ENCODE results near the gene ZNF385A. TPM values are rescaled to one million over a fixed set of nuclear protein-coding genes. Genes with fewer than 3 reads are reported as not detected.

The ZNF385A gene
- total RNA-seq, 1 donor from 2014 or later = 24.4 TPM

GRCh38 chr12:54373649-54374561 lies 10.6 kb downstream of the ZNF385A start:
- peaks cover 30% of the 10 kb centered on the region for H3K4me1 ChIP-seq (ENCODE audit: insufficient read depth, low read length)
- Mint-ChIP-seq H3K27me3 (ENCODE audit: low read depth, unreplicated experiment) (peaks cover 6% of the 10 kb centered on the region), H3K9me3 (ENCODE audit: unreplicated experiment) (peaks cover 1% of the 10 kb centered on the region), H3K4me3 (ENCODE audit: unreplicated experiment) (no peak overlapping the region), H3K27ac (ENCODE audit: unreplicated experiment) (no peak overlapping the region), H3K4me1 (ENCODE audit: low read depth, unreplicated experiment) (peaks cover 26% of the 10 kb centered on the region), H3K36me3 (ENCODE audit: low read depth, unreplicated experiment) (peaks cover 17% of the 10 kb centered on the region)
- H2AFZ ChIP-seq (ENCODE audit: low read depth, low read length) = no peak overlapping the region
- H3K4me3 ChIP-seq (ENCODE audit: insufficient read depth, low read depth, low read length) = no peak overlapping the region
- no peak overlapping the region for H3K9ac ChIP-seq (ENCODE audit: low read length)
- H3K4me2 ChIP-seq (ENCODE audit: low read length) = peak overlapping the region; percentile 13
- no peak for DNase-seq (ENCODE audit: low read depth)
- H3K9me3 ChIP-seq (ENCODE audit: insufficient read depth, low read depth, low read length) = no peaks in the 10 kb centered on the region
- no peak overlapping the region for H3K27ac ChIP-seq (ENCODE audit: low read depth, low read length)
- no peaks in the 10 kb centered on the region for H3K79me2 ChIP-seq (ENCODE audit: insufficient read depth, low read length)
- H3K36me3 ChIP-seq (ENCODE audit: insufficient read depth, low read length) = no peaks in the 10 kb centered on the region
- no peak for FAIRE-seq
- no peaks in the 10 kb centered on the region for H3K27me3 ChIP-seq (ENCODE audit: insufficient read depth, low read length)
- TF ChIP-seq EZH2 (IDR thresholded peaks at IDR 0.05; ENCODE audit: insufficient read depth, low read length) (no peak), CTCF (IDR thresholded peaks at IDR 0.05; ENCODE audit: insufficient read depth, low read depth, low read length) (no peak)
- peaks cover 4% of the 10 kb centered on the region for H4K20me1 ChIP-seq (ENCODE audit: insufficient read depth, low read length)

GRCh38 chr12:54372113-54372806 lies 12.3 kb downstream of the ZNF385A start:
- peak overlapping the region; percentile 3 for H3K4me2 ChIP-seq (ENCODE audit: low read length)
- H3K79me2 ChIP-seq (ENCODE audit: insufficient read depth, low read length) = no peaks in the 10 kb centered on the region
- no peaks in the 10 kb centered on the region for H3K27me3 ChIP-seq (ENCODE audit: insufficient read depth, low read length)
- TF ChIP-seq EZH2 (IDR thresholded peaks at IDR 0.05; ENCODE audit: insufficient read depth, low read length) (no peak), CTCF (IDR thresholded peaks at IDR 0.05; ENCODE audit: insufficient read depth, low read depth, low read length) (no peak)
- peak overlapping the region; percentile 63 for H3K27ac Mint-ChIP-seq (ENCODE audit: unreplicated experiment)
- no peaks in the 10 kb centered on the region for H4K20me1 ChIP-seq (ENCODE audit: insufficient read depth, low read length)
- H3K4me3 Mint-ChIP-seq (ENCODE audit: unreplicated experiment) = no peak overlapping the region
- DNase-seq (ENCODE audit: low read depth) = no peak
- no peak for FAIRE-seq
- H3K9ac ChIP-seq (ENCODE audit: low read length) = no peak overlapping the region
- H3K36me3 ChIP-seq (ENCODE audit: insufficient read depth, low read length) = no peaks in the 10 kb centered on the region
- peaks cover 37% of the 10 kb centered on the region for H3K4me1 Mint-ChIP-seq (ENCODE audit: low read depth, unreplicated experiment)
- peaks cover 32% of the 10 kb centered on the region for H3K4me1 ChIP-seq (ENCODE audit: insufficient read depth, low read length)
- H3K4me3 ChIP-seq (ENCODE audit: insufficient read depth, low read depth, low read length) = no peak overlapping the region
- H3K36me3 Mint-ChIP-seq (ENCODE audit: low read depth, unreplicated experiment) = peaks cover 18% of the 10 kb centered on the region
- peaks cover 4% of the 10 kb centered on the region for H3K27me3 Mint-ChIP-seq (ENCODE audit: low read depth, unreplicated experiment)
- no peaks in the 10 kb centered on the region for H3K9me3 ChIP-seq (ENCODE audit: insufficient read depth, low read depth, low read length)
- H3K27ac ChIP-seq (ENCODE audit: low read depth, low read length) = no peak overlapping the region
- peaks cover 1% of the 10 kb centered on the region for H3K9me3 Mint-ChIP-seq (ENCODE audit: unreplicated experiment)
- no peak overlapping the region for H2AFZ ChIP-seq (ENCODE audit: low read depth, low read length)
